WTC11 (cell line): ENCODE measurements around the gene ATG5. TPM values are rescaled to one million over a fixed set of nuclear protein-coding genes. Genes with fewer than 3 reads are reported as not detected.

ENCODE experiments used
- ATAC-seq: fragments of 200-7000 bp; cut with Tn5 transposase; 2 replicates; pipeline ENCODE4 v1.10.0; 2021; ENCODE audit warnings: mild to moderate bottlenecking, moderate library complexity
- CTCF ChIA-PET: fragments of 300-600 bp; sonication (Branson Sonifier 250); formaldehyde crosslinking; loops from one replicate; lab custom pipeline; 2021; ENCODE audit warnings: antibody characterized with exemption; lab: Charles Lee
- POLR2A ChIA-PET: fragments of 350-600 bp; sonication (Branson Sonifier 250); formaldehyde crosslinking; loops from one replicate; lab custom pipeline; 2021; ENCODE audit warnings: antibody characterized with exemption; lab: Charles Lee
- DNase-seq: peaks from one replicate; pipeline ENCODE4 v3.0.0; 2021; ENCODE audit warnings: low spot score
- H3K27ac Mint-ChIP-seq: 2 replicates; pipeline ENCODE4 v1.8.0; 2021; ENCODE audit warnings: mixed read lengths
- H3K27me3 Mint-ChIP-seq: 2 replicates; pipeline ENCODE4 v1.8.0; 2021; ENCODE audit warnings: low read depth, mild to moderate bottlenecking, moderate library complexity, mixed read lengths
- H3K36me3 Mint-ChIP-seq: 2 replicates; pipeline ENCODE4 v1.8.0; 2021; ENCODE audit warnings: mixed read lengths
- H3K4me1 Mint-ChIP-seq: 2 replicates; pipeline ENCODE4 v1.8.0; 2022; ENCODE audit warnings: mixed read lengths
- H3K4me3 Mint-ChIP-seq: 2 replicates; pipeline ENCODE4 v1.8.0; 2021; ENCODE audit warnings: mild to moderate bottlenecking, moderate library complexity, mixed read lengths
- H3K9me3 Mint-ChIP-seq: 2 replicates; pipeline ENCODE4 v1.8.0; 2021; ENCODE audit warnings: mixed read lengths
- CDX4 ChIP-seq: fragments of 250-450 bp; sonication (Bioruptor Pico); IDR thresholded peaks from 2 replicates; pipeline ENCODE4 v1.9.0; 2021; ENCODE audit warnings: moderate library complexity, mild to moderate bottlenecking, inconsistent platforms, borderline replicate concordance
- ERG ChIP-seq: fragments of 250-450 bp; sonication (Bioruptor Pico); IDR thresholded peaks from 2 replicates; pipeline ENCODE4 v1.8.0; 2021; ENCODE audit warnings: mild to moderate bottlenecking
- FOXP4 ChIP-seq: sonication (generic); formaldehyde crosslinking; IDR thresholded peaks from 2 replicates; pipeline ENCODE4 v1.8.0; 2022; ENCODE audit warnings: mild to moderate bottlenecking, missing genetic modification reagents
- GABPB1 ChIP-seq: sonication (generic); formaldehyde crosslinking; IDR thresholded peaks from 2 replicates; pipeline ENCODE4 v1.8.1; 2023; ENCODE audit warnings: mild to moderate bottlenecking, missing genetic modification reagents
- IRF1 ChIP-seq: sonication (generic); formaldehyde crosslinking; IDR thresholded peaks from 2 replicates; pipeline ENCODE4 v1.8.0; 2023; ENCODE audit warnings: missing genetic modification reagents
- MLX ChIP-seq: sonication (generic); formaldehyde crosslinking; IDR thresholded peaks from 2 replicates; pipeline ENCODE4 v1.8.1; 2023; ENCODE audit warnings: mild to moderate bottlenecking, missing genetic modification reagents, moderate library complexity
- NFYB ChIP-seq: sonication (generic); formaldehyde crosslinking; conservative IDR thresholded peaks from 2 replicates; pipeline ENCODE4 v1.8.0; 2022; ENCODE audit warnings: low read depth, missing genetic modification reagents
- SMAD4 ChIP-seq: sonication (generic); formaldehyde crosslinking; IDR thresholded peaks from 2 replicates; pipeline ENCODE4 v1.8.0; 2022; ENCODE audit warnings: mild to moderate bottlenecking, missing genetic modification reagents
- STAT6 ChIP-seq: sonication (generic); formaldehyde crosslinking; conservative IDR thresholded peaks from 2 replicates; pipeline ENCODE4 v1.8.1; 2023; ENCODE audit warnings: mild to moderate bottlenecking, low read depth, missing genetic modification reagents, moderate library complexity
- ZNF317 ChIP-seq: sonication (generic); formaldehyde crosslinking; IDR thresholded peaks from 2 replicates; pipeline ENCODE4 v1.8.1; 2023; ENCODE audit warnings: low read depth, mild to moderate bottlenecking, moderate library complexity, missing genetic modification reagents, borderline replicate concordance
- ZNF396 ChIP-seq: fragments of 250-450 bp; sonication (Bioruptor Pico); IDR thresholded peaks from 2 replicates; pipeline ENCODE4 v1.8.0; 2021; ENCODE audit warnings: mild to moderate bottlenecking, moderate library complexity, borderline replicate concordance
- ZNF423 ChIP-seq: fragments of 250-450 bp; sonication (Bioruptor Pico); IDR thresholded peaks from 2 replicates; pipeline ENCODE4 v2.1.2; 2022; ENCODE audit warnings: mild to moderate bottlenecking, moderate library complexity
- ZNF512 ChIP-seq: sonication (generic); formaldehyde crosslinking; IDR thresholded peaks from 2 replicates; pipeline ENCODE4 v1.8.1; 2022; ENCODE audit warnings: missing genetic modification reagents, borderline replicate concordance
- ZNF671 ChIP-seq: fragments of 250-450 bp; sonication (Bioruptor Pico); IDR thresholded peaks from 2 replicates; pipeline ENCODE4 v1.8.0; 2021; ENCODE audit warnings: mild to moderate bottlenecking
- total RNA-seq: library from RNA; stranded (reverse); gene quantifications from 3 replicates; pipeline ENCODE4 v1.2.3, GENCODE V29; 2021

ATG5 gene
- total RNA-seq, 1 experiment from 2014 or later: 32.6 TPM

GRCh38 chr6:106146852-106147351, 178.7 kb downstream of the ATG5 start:
- no peak overlapping the region for H3K27ac Mint-ChIP-seq

More at GRCh38 chr6:106146852-106147351, 178.7 kb downstream of the ATG5 start:
- TF ChIP-seq MLX (CRISPR knock-in tag) (no peak), ZNF423 (CRISPR knock-in tag) (no peak), ERG (CRISPR knock-in tag) (no peak), IRF1 (no peak), CDX4 (CRISPR knock-in tag) (no peak), ZNF396 (CRISPR knock-in tag) (no peak), SMAD4 (CRISPR knock-in tag) (no peak), FOXP4 (no peak), NFYB (CRISPR knock-in tag) (no peak), ZNF317 (CRISPR knock-in tag) (no peak), STAT6 (CRISPR knock-in tag) (no peak), ZNF671 (CRISPR knock-in tag) (no peak), GABPB1 (CRISPR knock-in tag) (no peak), ZNF512 (CRISPR knock-in tag) (no peak)
- ChIA-PET POLR2A (no interaction called here), CTCF (interaction anchor here (1.1 kb wide), 1 partner anchor 8 kb away, joined by 3 read pairs; no protein-coding TSS in a partner anchor)
- Mint-ChIP-seq H3K9me3 (no peaks in the 10 kb centered on the region), H3K4me1 (peaks cover 25% of the 10 kb centered on the region), H3K4me3 (no peak overlapping the region), H3K36me3 (no peaks in the 10 kb centered on the region), H3K27me3 (no peaks in the 10 kb centered on the region; the same call in 1 of the 2 replicates)
- ATAC-seq (no peak), DNase-seq (no peak)
